B cell (primary cell): ENCODE results near the gene CASP14. TPM values are rescaled to one million over a fixed set of nuclear protein-coding genes. Genes with fewer than 3 reads are reported as not detected.
"Not testable (repeated sequence)": the region's sequence is repeated elsewhere in the genome, so short reads cannot be mapped to it uniquely, and the experiment has no call there.

Experiments used
- ATAC-seq: fragments of 200-7000 bp; cut with Tn5 transposase; one replicate; pipeline ENCODE4 v1.10.0; 2021; ENCODE audit warnings: low read depth, mild to moderate bottlenecking, moderate number of reproducible peaks, moderate library complexity
- CTCF ChIA-PET: fragments of 350-600 bp; sonication (Branson Sonifier 250); formaldehyde crosslinking; loops from one replicate; lab custom pipeline; 2021; ENCODE audit warnings: antibody characterized with exemption, inconsistent platforms; lab: Charles Lee
- POLR2A ChIA-PET: fragments of 350-600 bp; sonication (Branson Sonifier 250); formaldehyde crosslinking; loops from one replicate; lab custom pipeline; 2021; ENCODE audit warnings: antibody characterized with exemption; lab: Charles Lee
- DNase-seq: peaks from one replicate; pipeline ENCODE4 v3.0.0; 2013
- H2AFZ ChIP-seq: 2 replicates; pipeline ENCODE4 v1.6.1; 2012; ENCODE audit warnings: mild to moderate bottlenecking, low read depth, low read length; ENCODE audit not compliant: insufficient read depth, poor library complexity, severe bottlenecking
- H3K27ac ChIP-seq, 2 donors: 1 replicate in 1 of 2; 2 replicates in 1 of 2; pipeline ENCODE4 v1.5.1; 2012 to 2013; ENCODE audit warnings: low read length in 2 of 2, mild to moderate bottlenecking in 2 of 2, moderate library complexity in 1 of 2
- H3K27me3 ChIP-seq, 4 experiments: fragments of 200-600 bp in 1 of 4; sonication (generic) in 1 of 4; replicated peaks in 1 of 4; 1 replicate in 2 of 4; 2 replicates in 2 of 4; pipeline versions ENCODE4 v1.6.1 to v1.7.0; 2013 to 2016; ENCODE audit warnings: low read length in 3 of 4, mild to moderate bottlenecking in 2 of 4, mixed read lengths in 1 of 4, moderate library complexity in 1 of 4; ENCODE audit not compliant: insufficient read depth in 4 of 4, control insufficient read depth in 3 of 4; ENCODE audit errors: control extremely low read depth in 1 of 4
- H3K36me3 ChIP-seq, 2 experiments: replicated peaks in 1 of 2; 1 replicate in 1 of 2; 2 replicates in 1 of 2; pipeline versions ENCODE4 v1.6.1 to v1.7.1; 2013; ENCODE audit warnings: low read length in 1 of 2; ENCODE audit not compliant: insufficient read depth in 2 of 2, control insufficient read depth in 1 of 2; ENCODE audit errors: control extremely low read depth in 1 of 2, extremely low read depth in 1 of 2
- H3K4me1 ChIP-seq, 2 donors: fragments of 200-600 bp in 1 of 2; sonication (generic) in 1 of 2; 1 replicate in 1 of 2; 2 replicates in 1 of 2; pipeline versions ENCODE4 v1.5.1 to v1.6.1; 2013 to 2017; ENCODE audit warnings: low read length in 2 of 2; ENCODE audit not compliant: control insufficient read depth in 2 of 2, insufficient read depth in 2 of 2
- H3K4me2 ChIP-seq: replicated peaks from 2 replicates; pipeline ENCODE3; 2012; ENCODE audit warnings: mild to moderate bottlenecking, low read depth, low read length; ENCODE audit not compliant: poor library complexity, severe bottlenecking
- H3K4me3 ChIP-seq, 5 experiments: fragments of 200-600 bp in 1 of 5; sonication (generic) in 1 of 5; 1 replicate in 3 of 5; 2 replicates in 2 of 5; pipeline versions ENCODE4 v1.5.1 to v1.7.0; 2011 to 2016; ENCODE audit warnings: low read length in 4 of 5, mild to moderate bottlenecking in 4 of 5, low read depth in 2 of 5, control low read depth in 1 of 5, moderate library complexity in 1 of 5; ENCODE audit not compliant: insufficient read depth in 1 of 5; ENCODE audit errors: control extremely low read depth in 1 of 5, extremely low read depth in 1 of 5
- H3K79me2 ChIP-seq: fragments of 200-600 bp; sonication (generic); one replicate; pipeline ENCODE4 v1.6.0; 2016; ENCODE audit warnings: low read length; ENCODE audit not compliant: control insufficient read depth, insufficient read depth
- H3K9ac ChIP-seq: fragments of 200-600 bp; sonication (generic); 2 replicates; pipeline ENCODE4 v1.6.1; 2017; ENCODE audit warnings: mild to moderate bottlenecking, low read length, moderate library complexity
- H3K9me3 ChIP-seq, 3 donors: one replicate each; pipeline versions ENCODE4 v1.6.1 to v1.7.1; 2013; ENCODE audit warnings: low read length in 2 of 3; ENCODE audit not compliant: control insufficient read depth in 2 of 3, insufficient read depth in 1 of 3; ENCODE audit errors: control extremely low read depth in 1 of 3
- H4K20me1 ChIP-seq: 2 replicates; pipeline ENCODE4 v1.6.0; 2012; ENCODE audit warnings: mild to moderate bottlenecking, low read length; ENCODE audit not compliant: insufficient read depth, control insufficient read depth, poor library complexity, severe bottlenecking
- H3K27ac Mint-ChIP-seq: one replicate; pipeline ENCODE4 v1.8.0; 2021; ENCODE audit warnings: mixed read lengths
- H3K27me3 Mint-ChIP-seq: one replicate; pipeline ENCODE4 v1.8.0; 2021; ENCODE audit warnings: mixed read lengths
- H3K4me1 Mint-ChIP-seq: one replicate; pipeline ENCODE4 v1.8.0; 2021; ENCODE audit warnings: mixed read lengths
- H3K4me3 Mint-ChIP-seq: one replicate; pipeline ENCODE4 v1.8.0; 2021; ENCODE audit warnings: mixed read lengths
- H3K9me3 Mint-ChIP-seq: one replicate; pipeline ENCODE4 v1.8.0; 2022; ENCODE audit warnings: mixed read lengths; ENCODE audit not compliant: insufficient read depth
- CTCF ChIP-seq: fragments of 200-600 bp; IDR thresholded peaks from one replicate; pipeline ENCODE4 v1.8.0; 2022; ENCODE audit warnings: antibody characterized with exemption, mild to moderate bottlenecking
- EZH2 ChIP-seq: IDR thresholded peaks from 2 replicates; pipeline ENCODE4 v1.6.1; 2012; ENCODE audit warnings: borderline replicate concordance, low read depth, mild to moderate bottlenecking, moderate library complexity, low read length; ENCODE audit not compliant: insufficient read depth, poor library complexity, severe bottlenecking
- WGBS: methylation state at CpG from one replicate; pipeline ENCODE4 v1.1.5; 2013; ENCODE audit warnings: missing lambda C conversion rate; ENCODE audit not compliant: insufficient coverage; 5-methylcytosine and 5-hydroxymethylcytosine counted together
- intact Hi-C: fragments of 100-400 bp; cut with micrococcal nuclease; formaldehyde crosslinking; loops from one replicate; pipeline ENCODE4 v1.10.0; 2022
- polyA plus RNA-seq: library from polyadenylated mRNA; depleted of rRNA; stranded (reverse); fragments of >200 nt; gene quantifications from 2 replicates; pipeline ENCODE4 v1.2.3, GENCODE V29; 2012
- total RNA-seq, 2 donors: library from RNA; stranded (reverse); fragments of 120-200 nt in 1 of 2; gene quantifications; 1 replicate in 1 of 2; 2 replicates in 1 of 2; pipeline versions ENCODE4 v1.2.3 to v1.2.4, GENCODE V29; 2013 to 2022

CASP14 gene
- total and polyA plus RNA-seq, 2 donors (not counting 1 experiment from before 2014, with no cell fraction given) = not detected

GRCh38 chr19:15062036-15062435 lies 12.8 kb downstream of the CASP14 start:
- no peak overlapping the region for H3K4me3 ChIP-seq
- H3K27ac ChIP-seq = no peak overlapping the region
- intact Hi-C loops = no loop called here
- H4K20me1 ChIP-seq = no peaks in the 10 kb centered on the region
- ChIA-PET CTCF (no interaction called here), POLR2A (no interaction called here)
- Mint-ChIP-seq H3K27ac (no peak overlapping the region), H3K4me1 (no peaks in the 10 kb centered on the region), H3K27me3 (peaks cover 53% of the 10 kb centered on the region), H3K9me3 (peaks cover 4% of the 10 kb centered on the region), H3K4me3 (no peak overlapping the region)
- peaks cover 0 to 7% (median 1%) of the 10 kb centered on the region in 4 experiments for H3K27me3 ChIP-seq
- TF ChIP-seq EZH2 (no peak), CTCF (no peak)
- no peaks in the 10 kb centered on the region for H3K79me2 ChIP-seq
- WGBS = 86% methylated on average over 11 of the region's 12 CpGs
- no peaks in the 10 kb centered on the region for H3K36me3 ChIP-seq
- ATAC-seq (no peak), DNase-seq (no peak)
- H3K9ac ChIP-seq = no peak overlapping the region
- H3K4me1 ChIP-seq = no peaks in the 10 kb centered on the region
- no peak overlapping the region for H3K4me2 ChIP-seq
- H3K9me3 ChIP-seq = no peaks in the 10 kb centered on the region
- no peak overlapping the region for H2AFZ ChIP-seq

- CTCF ChIA-PET, H3K4me1 Mint-ChIP-seq: not testable (repeated sequence)
Observed at GRCh38 chr19:15070386-15070785, 21.1 kb downstream of the CASP14 start.

More at GRCh38 chr19:15070386-15070785, 21.1 kb downstream of the CASP14 start:
- H3K36me3 ChIP-seq, H3K27me3 ChIP-seq, H3K4me3 Mint-ChIP-seq, intact Hi-C loops, H2AFZ ChIP-seq, H3K79me2 ChIP-seq, H4K20me1 ChIP-seq, POLR2A ChIA-PET, H3K27ac Mint-ChIP-seq, H3K4me2 ChIP-seq, H3K4me3 ChIP-seq, H3K9ac ChIP-seq, H3K9me3 ChIP-seq, H3K4me1 ChIP-seq, ATAC-seq, H3K9me3 Mint-ChIP-seq, DNase-seq, H3K27ac ChIP-seq: not testable (repeated sequence)
- peaks cover 24% of the 10 kb centered on the region for H3K27me3 Mint-ChIP-seq
- 87% methylated on average over 4 of the region's 4 CpGs for WGBS
